SK-N-SH treated with all-trans-retinoic acid at 6 μM for 48 hours (cell line): ENCODE measurements around the gene HDAC1.

Source experiments
- ATAC-seq: fragments of 200-7000 bp; cut with Tn5 transposase; 3 replicates; pipeline ENCODE4 v1.9.1; 2020; ENCODE audit warnings: mild to moderate bottlenecking, moderate library complexity
- BACH2 ChIP-seq: fragments of 250-450 bp; sonication (Bioruptor Pico); IDR thresholded peaks from 2 replicates; pipeline ENCODE4 v1.9.0; 2021; ENCODE audit warnings: mild to moderate bottlenecking, borderline replicate concordance
- CREB5 ChIP-seq: fragments of 250-450 bp; sonication (Bioruptor Pico); IDR thresholded peaks from 2 replicates; pipeline ENCODE4 v1.5.1; 2020; ENCODE audit warnings: low read depth, mild to moderate bottlenecking, moderate library complexity
- CSDC2 ChIP-seq: fragments of 250-450 bp; sonication (Bioruptor Pico); IDR thresholded peaks from 2 replicates; pipeline ENCODE4 v1.5.0; 2020; ENCODE audit warnings: mild to moderate bottlenecking, moderate library complexity
- CSRNP3 ChIP-seq: fragments of 250-450 bp; sonication (Bioruptor Pico); IDR thresholded peaks from 2 replicates; pipeline ENCODE4 v1.5.1; 2021; ENCODE audit warnings: mild to moderate bottlenecking, moderate library complexity
- ESRRG ChIP-seq: fragments of 250-450 bp; sonication (Bioruptor Pico); IDR thresholded peaks from 2 replicates; pipeline ENCODE4 v1.6.1; 2021; ENCODE audit warnings: mild to moderate bottlenecking
- GLIS3 ChIP-seq: fragments of 250-450 bp; sonication (Bioruptor Pico); IDR thresholded peaks from 2 replicates; pipeline ENCODE4 v1.5.0; 2020; ENCODE audit warnings: mild to moderate bottlenecking, moderate library complexity
- ISL1 ChIP-seq: fragments of 250-450 bp; sonication (Bioruptor Pico); IDR thresholded peaks from 2 replicates; pipeline ENCODE4 v2.1.2; 2022; ENCODE audit warnings: mild to moderate bottlenecking, moderate library complexity
- PATZ1 ChIP-seq: fragments of 250-450 bp; sonication (Bioruptor Pico); IDR thresholded peaks from 2 replicates; pipeline ENCODE4 v1.8.0; 2020; ENCODE audit warnings: mild to moderate bottlenecking, moderate library complexity, borderline replicate concordance
- PPARA ChIP-seq: fragments of 250-450 bp; sonication (Bioruptor Pico); IDR thresholded peaks from 2 replicates; pipeline ENCODE4 v1.5.0; 2020; ENCODE audit warnings: mild to moderate bottlenecking, borderline replicate concordance
- RARB ChIP-seq: fragments of 250-450 bp; sonication (Bioruptor Pico); IDR thresholded peaks from 2 replicates; pipeline ENCODE4 v1.8.0; 2021; ENCODE audit warnings: mild to moderate bottlenecking, moderate library complexity
- SNAI2 ChIP-seq: fragments of 250-450 bp; sonication (Bioruptor Pico); IDR thresholded peaks from 2 replicates; pipeline ENCODE4 v1.5.0; 2020; ENCODE audit warnings: mild to moderate bottlenecking, moderate library complexity
- TCF4 ChIP-seq: fragments of 250-450 bp; sonication (Bioruptor Pico); IDR thresholded peaks from 2 replicates; pipeline ENCODE4 v1.8.0; 2021; ENCODE audit warnings: mild to moderate bottlenecking, moderate library complexity, borderline replicate concordance
- TOX ChIP-seq: fragments of 250-450 bp; sonication (Bioruptor Pico); IDR thresholded peaks from 2 replicates; pipeline ENCODE4 v1.8.0; 2021; ENCODE audit warnings: mild to moderate bottlenecking, moderate library complexity, borderline replicate concordance
- TSHZ2 ChIP-seq: fragments of 250-450 bp; sonication (Bioruptor Pico); IDR thresholded peaks from 2 replicates; pipeline ENCODE4 v1.5.0; 2020; ENCODE audit warnings: mild to moderate bottlenecking, moderate library complexity
- ZC3H10 ChIP-seq: fragments of 250-450 bp; sonication (Bioruptor Pico); IDR thresholded peaks from 2 replicates; pipeline ENCODE4 v1.5.1; 2021; ENCODE audit warnings: mild to moderate bottlenecking, moderate library complexity
- ZFP3 ChIP-seq: fragments of 250-450 bp; sonication (Bioruptor Pico); IDR thresholded peaks from 2 replicates; pipeline ENCODE4 v1.5.0; 2020; ENCODE audit warnings: mild to moderate bottlenecking, moderate library complexity
- ZNF565 ChIP-seq: fragments of 450-650 bp; formaldehyde crosslinking; conservative IDR thresholded peaks from 2 replicates; pipeline ENCODE4 v1.5.0; 2020; ENCODE audit warnings: low read depth, mild to moderate bottlenecking, moderate library complexity
- ZNF70 ChIP-seq: fragments of 450-650 bp; formaldehyde crosslinking; IDR thresholded peaks from 2 replicates; pipeline ENCODE4 v1.5.0; 2020; ENCODE audit warnings: mild to moderate bottlenecking, moderate library complexity
- ZNF8 ChIP-seq: fragments of 450-650 bp; formaldehyde crosslinking; IDR thresholded peaks from 2 replicates; pipeline ENCODE4 v1.5.0; 2020; ENCODE audit warnings: mild to moderate bottlenecking, moderate library complexity

Gene HDAC1

GRCh38 chr1:32345289-32345827, 53.5 kb downstream of the HDAC1 start:
- no peak for TF ChIP-seq CREB5
- no peak for TF ChIP-seq GLIS3 (CRISPR knock-in tag)
- no peak for TF ChIP-seq ZNF8
- TF ChIP-seq BACH2 (CRISPR knock-in tag), result no peak
- no peak for TF ChIP-seq ZNF70
- TF ChIP-seq TSHZ2 (CRISPR knock-in tag), result no peak
- TF ChIP-seq RARB, result no peak
- no peak for TF ChIP-seq PATZ1 (CRISPR knock-in tag)
- no peak for TF ChIP-seq TCF4
- TF ChIP-seq ZNF565 (CRISPR knock-in tag), result no peak
- no peak for TF ChIP-seq ESRRG (CRISPR knock-in tag)
- TF ChIP-seq ISL1 (CRISPR knock-in tag), result no peak
- TF ChIP-seq PPARA (CRISPR knock-in tag), result no peak
- no peak for TF ChIP-seq ZC3H10 (CRISPR knock-in tag)
- no peak for TF ChIP-seq ZFP3
- TF ChIP-seq TOX, result no peak
- ATAC-seq, result peak; percentile 30; the same call in 2 of the 3 replicates

- TF ChIP-seq CSDC2 (CRISPR knock-in tag) (no peak), PATZ1 (CRISPR knock-in tag) (no peak), TSHZ2 (CRISPR knock-in tag) (no peak), RARB (no peak), CSRNP3 (CRISPR knock-in tag) (no peak), ISL1 (CRISPR knock-in tag) (no peak), ZNF565 (CRISPR knock-in tag) (no peak), TOX (no peak), BACH2 (CRISPR knock-in tag) (no peak), GLIS3 (CRISPR knock-in tag) (no peak), ZC3H10 (CRISPR knock-in tag) (no peak), ESRRG (CRISPR knock-in tag) (no peak), SNAI2 (CRISPR knock-in tag) (no peak), ZNF70 (no peak), CREB5 (no peak)
- no peak for ATAC-seq
These were observed 54.8 kb downstream of the HDAC1 start for GRCh38 chr1:32346532-32347157.
